ENCODE results near the gene DMXL1. TPM values are rescaled to one million over a fixed set of nuclear protein-coding genes. Genes with fewer than 3 reads are reported as not detected.

Gene DMXL1
- total RNA-seq (31.4 TPM), polyA plus RNA-seq (24.6 TPM)
- long read RNA-seq, donor 1: 0 reads
- long read RNA-seq, donor 2: 0 reads
- long read RNA-seq, donor 3, partial matches to known transcripts: 0 of 1 reads
- long read RNA-seq, donor 3, other reads (novel, unspliced or antisense): 0 of 1 reads
- long read RNA-seq, donor 4: 0 reads
- long read RNA-seq, donor 5: 0 reads
- long read RNA-seq, donor 6: 0 reads
- long read RNA-seq, donor 7: 0 reads
- long read RNA-seq, donor 8: 0 reads
- long read RNA-seq, donor 9: 0 reads
- long read RNA-seq, donor 10: 0 reads

- Histone ChIP-seq H3K36me3 (ENCODE audit: control insufficient read depth in 2 of 2, insufficient read depth in 2 of 2, low read length in 1 of 2) (no peaks in the 10 kb centered on the region), H3K4me1 (ENCODE audit: control insufficient read depth in 2 of 2, insufficient read depth in 2 of 2, low read length in 2 of 2) (peaks cover 11 to 15% of the 10 kb centered on the region in 2 donors), H3K9me3 (ENCODE audit: control insufficient read depth in 2 of 2, insufficient read depth in 1 of 2, low read length in 1 of 2) (no peaks in the 10 kb centered on the region), H3K4me3 (ENCODE audit: low read length in 2 of 2) (peak within 1 kb of the TSS; percentile 86 to 88), H3K27me3 (ENCODE audit: control insufficient read depth in 2 of 2, insufficient read depth in 1 of 2, low read length in 1 of 2) (no peaks in the 10 kb centered on the region), H3K27ac (ENCODE audit: low read depth in 1 of 2, low read length in 1 of 2) (peak within 1 kb of the TSS; percentile 98 to 100)
- under 1% methylated on average over 68 of the region's 68 CpGs for WGBS
- DNase-seq (ENCODE audit: low read depth in 6 of 9, low spot score in 9 of 9): peak; percentile 97 to 100 (median 99)
Measured at GRCh38 chr5:119070828-119071560, at the start of gene DMXL1. Gene DMXL1, plus strand, starts transcription at chr5:119071087. Its CDS starts 483 bp downstream, at chr5:119071570.

- H3K27me3 ChIP-seq (ENCODE audit: control insufficient read depth in 2 of 2, insufficient read depth in 1 of 2, low read length in 1 of 2): no peaks in the 10 kb centered on the region
- no peak overlapping the region for H3K4me3 ChIP-seq (ENCODE audit: low read length in 2 of 2)
- no peak for DNase-seq (ENCODE audit: low read depth in 6 of 9, low spot score in 9 of 9)
- no peaks in the 10 kb centered on the region for H3K9me3 ChIP-seq (ENCODE audit: control insufficient read depth in 2 of 2, insufficient read depth in 1 of 2, low read length in 1 of 2)
- H3K4me1 ChIP-seq (ENCODE audit: control insufficient read depth in 2 of 2, insufficient read depth in 2 of 2, low read length in 2 of 2): peaks cover 4 to 5% of the 10 kb centered on the region in 2 donors
- 97% methylated on average over 3 of the region's 3 CpGs for WGBS
- no peaks in the 10 kb centered on the region for H3K36me3 ChIP-seq (ENCODE audit: control insufficient read depth in 2 of 2, insufficient read depth in 2 of 2, low read length in 1 of 2)
- no peak overlapping the region for H3K27ac ChIP-seq (ENCODE audit: low read depth in 1 of 2, low read length in 1 of 2)
Measured at GRCh38 chr5:119021149-119021732, 49.6 kb upstream of the DMXL1 start.

GRCh38 chr5:119022017-119022745 lies 48.7 kb upstream of the DMXL1 start:
- 78% methylated on average over 5 of the region's 5 CpGs for WGBS
- H3K9me3 ChIP-seq (ENCODE audit: control insufficient read depth in 2 of 2, insufficient read depth in 1 of 2, low read length in 1 of 2): no peaks in the 10 kb centered on the region
- no peaks in the 10 kb centered on the region for H3K36me3 ChIP-seq (ENCODE audit: control insufficient read depth in 2 of 2, insufficient read depth in 2 of 2, low read length in 1 of 2)
- peak in 6 of 9 donors; percentile 38 to 74 (median 40) for DNase-seq (ENCODE audit: low read depth in 6 of 9, low spot score in 9 of 9)
- H3K4me1 ChIP-seq (ENCODE audit: control insufficient read depth in 2 of 2, insufficient read depth in 2 of 2, low read length in 2 of 2): peaks cover 4 to 5% of the 10 kb centered on the region in 2 donors
- no peak overlapping the region for H3K4me3 ChIP-seq (ENCODE audit: low read length in 2 of 2)
- no peak overlapping the region for H3K27ac ChIP-seq (ENCODE audit: low read depth in 1 of 2, low read length in 1 of 2)
- no peaks in the 10 kb centered on the region for H3K27me3 ChIP-seq (ENCODE audit: control insufficient read depth in 2 of 2, insufficient read depth in 1 of 2, low read length in 1 of 2)

- H3K4me3 ChIP-seq (ENCODE audit: low read length in 2 of 2): no peak overlapping the region
- H3K27me3 ChIP-seq (ENCODE audit: control insufficient read depth in 2 of 2, insufficient read depth in 1 of 2, low read length in 1 of 2): no peaks in the 10 kb centered on the region
- WGBS: 82% methylated on average over 1 of the region's 1 CpG
- H3K9me3 ChIP-seq (ENCODE audit: control insufficient read depth in 2 of 2, insufficient read depth in 1 of 2, low read length in 1 of 2): no peaks in the 10 kb centered on the region
- no peaks in the 10 kb centered on the region for H3K36me3 ChIP-seq (ENCODE audit: control insufficient read depth in 2 of 2, insufficient read depth in 2 of 2, low read length in 1 of 2)
- H3K4me1 ChIP-seq (ENCODE audit: control insufficient read depth in 2 of 2, insufficient read depth in 2 of 2, low read length in 2 of 2): peaks cover 4 to 5% of the 10 kb centered on the region in 2 donors
- no peak for DNase-seq (ENCODE audit: low read depth in 6 of 9, low spot score in 9 of 9)
- no peak overlapping the region for H3K27ac ChIP-seq (ENCODE audit: low read depth in 1 of 2, low read length in 1 of 2)
Measured at GRCh38 chr5:119022773-119023172, 48.1 kb upstream of the DMXL1 start.

GRCh38 chr5:119028575-119028974 lies 42.3 kb upstream of the DMXL1 start:
- no peak for DNase-seq (ENCODE audit: low read depth in 6 of 9, low spot score in 9 of 9)
- Histone ChIP-seq H3K36me3 (ENCODE audit: control insufficient read depth in 2 of 2, insufficient read depth in 2 of 2, low read length in 1 of 2) (no peaks in the 10 kb centered on the region), H3K27me3 (ENCODE audit: control insufficient read depth in 2 of 2, insufficient read depth in 1 of 2, low read length in 1 of 2) (no peaks in the 10 kb centered on the region), H3K9me3 (ENCODE audit: control insufficient read depth in 2 of 2, insufficient read depth in 1 of 2, low read length in 1 of 2) (no peaks in the 10 kb centered on the region), H3K27ac (ENCODE audit: low read depth in 1 of 2, low read length in 1 of 2) (no peak overlapping the region), H3K4me3 (ENCODE audit: low read length in 2 of 2) (no peak overlapping the region), H3K4me1 (ENCODE audit: control insufficient read depth in 2 of 2, insufficient read depth in 2 of 2, low read length in 2 of 2) (peaks cover 15 to 23% of the 10 kb centered on the region in 2 donors)
- WGBS: 96% methylated on average over 5 of the region's 5 CpGs

GRCh38 chr5:119031011-119031886 lies 39.6 kb upstream of the DMXL1 start:
- Histone ChIP-seq H3K27ac (ENCODE audit: low read depth in 1 of 2, low read length in 1 of 2) (peak overlapping the region; percentile 43 to 88), H3K36me3 (ENCODE audit: control insufficient read depth in 2 of 2, insufficient read depth in 2 of 2, low read length in 1 of 2) (no peaks in the 10 kb centered on the region), H3K27me3 (ENCODE audit: control insufficient read depth in 2 of 2, insufficient read depth in 1 of 2, low read length in 1 of 2) (no peaks in the 10 kb centered on the region), H3K4me3 (ENCODE audit: low read length in 2 of 2) (no peak overlapping the region), H3K4me1 (ENCODE audit: control insufficient read depth in 2 of 2, insufficient read depth in 2 of 2, low read length in 2 of 2) (peaks cover 15 to 23% of the 10 kb centered on the region in 2 donors), H3K9me3 (ENCODE audit: control insufficient read depth in 2 of 2, insufficient read depth in 1 of 2, low read length in 1 of 2) (no peaks in the 10 kb centered on the region)
- WGBS: 12% methylated on average over 5 of the region's 5 CpGs
- peak; percentile 38 to 87 (median 60) for DNase-seq (ENCODE audit: low read depth in 6 of 9, low spot score in 9 of 9)

GRCh38 chr5:119031905-119032304 lies 39.0 kb upstream of the DMXL1 start:
- H3K36me3 ChIP-seq (ENCODE audit: control insufficient read depth in 2 of 2, insufficient read depth in 2 of 2, low read length in 1 of 2): no peaks in the 10 kb centered on the region
- H3K27me3 ChIP-seq (ENCODE audit: control insufficient read depth in 2 of 2, insufficient read depth in 1 of 2, low read length in 1 of 2): no peaks in the 10 kb centered on the region
- no peaks in the 10 kb centered on the region for H3K9me3 ChIP-seq (ENCODE audit: control insufficient read depth in 2 of 2, insufficient read depth in 1 of 2, low read length in 1 of 2)
- no peak overlapping the region for H3K4me3 ChIP-seq (ENCODE audit: low read length in 2 of 2)
- DNase-seq (ENCODE audit: low read depth in 6 of 9, low spot score in 9 of 9): no peak
- 90% methylated on average over 4 of the region's 4 CpGs for WGBS
- H3K4me1 ChIP-seq (ENCODE audit: control insufficient read depth in 2 of 2, insufficient read depth in 2 of 2, low read length in 2 of 2): peaks cover 15 to 23% of the 10 kb centered on the region in 2 donors
- peak overlapping the region; percentile 69 to 88 for H3K27ac ChIP-seq (ENCODE audit: low read depth in 1 of 2, low read length in 1 of 2)

- H3K4me1 ChIP-seq (ENCODE audit: control insufficient read depth in 2 of 2, insufficient read depth in 2 of 2, low read length in 2 of 2): peaks cover 15 to 23% of the 10 kb centered on the region in 2 donors
- WGBS: 76% methylated on average over 3 of the region's 3 CpGs
- H3K27me3 ChIP-seq (ENCODE audit: control insufficient read depth in 2 of 2, insufficient read depth in 1 of 2, low read length in 1 of 2): no peaks in the 10 kb centered on the region
Measured at GRCh38 chr5:119032656-119033055, 38.2 kb upstream of the DMXL1 start.

More at GRCh38 chr5:119032656-119033055, 38.2 kb upstream of the DMXL1 start:
- H3K9me3 ChIP-seq (ENCODE audit: control insufficient read depth in 2 of 2, insufficient read depth in 1 of 2, low read length in 1 of 2): no peaks in the 10 kb centered on the region
- H3K36me3 ChIP-seq (ENCODE audit: control insufficient read depth in 2 of 2, insufficient read depth in 2 of 2, low read length in 1 of 2): no peaks in the 10 kb centered on the region
- peak in 1 of 9 donors; percentile 45 for DNase-seq (ENCODE audit: low read depth in 6 of 9, low spot score in 9 of 9)
- no peak overlapping the region for H3K4me3 ChIP-seq (ENCODE audit: low read length in 2 of 2)
- peak overlapping the region; percentile 42 to 88 for H3K27ac ChIP-seq (ENCODE audit: low read depth in 1 of 2, low read length in 1 of 2)
